Stimulated activated CD4-positive, alpha-beta T cell treated with anti-CD3 and anti-CD28 coated beads, Interleukin-2, amount 100 ng/mL, for 24 hours (primary cell): ENCODE data around the gene IFI27.
"Not testable (repeated sequence)": the region's sequence is repeated elsewhere in the genome, so short reads cannot be mapped to it uniquely, and the experiment has no call there.

Experiments used
- DNase-seq, 2 donors: peaks; one replicate each; pipeline ENCODE4 v3.0.0-alpha.2; 2020

The IFI27 gene

DNA sequence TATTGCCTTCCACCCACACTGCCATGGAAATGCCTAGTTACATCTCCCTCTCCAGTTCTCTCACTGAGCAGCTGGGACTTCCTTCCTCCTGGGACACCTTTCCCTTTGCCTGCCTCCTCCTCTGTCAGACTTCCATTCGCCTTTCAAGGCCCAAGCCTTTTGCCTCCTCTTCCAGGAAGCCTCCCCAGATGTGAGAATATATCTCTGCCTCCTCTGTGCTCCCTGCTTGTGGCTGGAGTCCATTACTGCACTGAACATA is 15.8 kb downstream of the IFI27 start:
- DNase-seq = no peak

DNA sequence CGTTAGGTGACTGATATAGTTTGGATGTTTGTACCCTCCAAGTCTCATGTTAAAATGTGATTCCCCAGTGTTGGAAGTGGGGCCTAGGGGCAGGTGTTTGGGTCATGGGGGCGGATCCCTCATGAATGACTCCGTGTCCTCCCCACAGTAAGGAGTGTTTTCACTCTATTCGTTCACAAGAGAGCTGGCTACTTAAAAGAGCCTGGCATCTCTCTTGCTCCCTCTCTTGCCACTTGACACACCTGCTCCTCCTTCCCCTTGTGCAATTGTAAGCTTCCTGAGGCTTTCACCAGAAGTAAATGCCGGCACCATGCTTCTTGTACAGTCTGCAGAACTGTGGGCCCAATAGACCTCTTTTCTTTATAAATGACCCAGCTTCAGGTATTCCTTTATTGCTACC is 16.3 kb downstream of the IFI27 start:
- no peak for DNase-seq

GRCh38 chr14:94127330-94127729 is 16.8 kb downstream of the IFI27 start:
- no peak for DNase-seq

GRCh38 chr14:94128216-94128839 is 17.8 kb downstream of the IFI27 start:
- DNase-seq = no peak

- peak; percentile 68 to 77 for DNase-seq
These were observed 18.7 kb downstream of the IFI27 start, which contains the start of gene IFI27L2 for GRCh38 chr14:94129111-94129757. IFI27L2 (minus strand) TSS chr14:94129604; CDS start chr14:94129564, 40 bp downstream.

DNA sequence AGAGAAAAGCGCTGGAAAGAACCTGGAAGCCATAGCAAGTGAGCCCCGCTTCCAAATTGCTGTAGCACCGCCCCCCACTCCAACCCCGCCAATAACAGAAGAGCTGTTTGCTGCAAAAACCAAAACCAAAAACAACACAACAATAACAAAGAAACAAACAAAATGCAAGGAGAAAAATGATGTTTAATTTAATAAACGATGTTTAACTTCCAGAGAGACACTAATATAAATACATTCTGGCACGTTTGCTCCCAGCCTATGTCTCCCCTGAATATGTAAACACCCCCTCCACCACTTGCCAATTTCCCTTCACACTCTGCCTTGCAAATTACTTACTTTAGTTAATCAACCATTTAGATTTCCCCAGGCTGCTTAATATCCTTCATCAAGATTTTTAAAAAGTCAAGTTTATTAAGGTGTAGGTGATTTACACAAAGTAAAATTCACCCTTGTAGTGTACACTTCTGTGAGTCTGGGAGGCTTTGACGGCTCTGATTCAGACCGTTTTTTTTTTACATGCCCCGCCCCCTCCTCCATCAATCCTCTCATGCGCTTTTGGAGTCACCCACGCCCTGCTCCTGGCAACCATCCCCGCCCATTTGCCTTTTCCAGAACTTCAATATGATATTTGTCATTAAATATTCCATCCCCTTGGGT is 19.4 kb downstream of the IFI27 start:
- DNase-seq = peak; percentile 35

- peak; percentile 60 to 70 for DNase-seq
These were observed 21.9 kb downstream of the IFI27 start for GRCh38 chr14:94132285-94132887.

- no peak for DNase-seq
These were observed 24.9 kb downstream of the IFI27 start for GRCh38 chr14:94135476-94135875.

- DNase-seq = peak; percentile 88 to 93
These were observed 26.2 kb downstream of the IFI27 start for GRCh38 chr14:94136575-94137331.

DNA sequence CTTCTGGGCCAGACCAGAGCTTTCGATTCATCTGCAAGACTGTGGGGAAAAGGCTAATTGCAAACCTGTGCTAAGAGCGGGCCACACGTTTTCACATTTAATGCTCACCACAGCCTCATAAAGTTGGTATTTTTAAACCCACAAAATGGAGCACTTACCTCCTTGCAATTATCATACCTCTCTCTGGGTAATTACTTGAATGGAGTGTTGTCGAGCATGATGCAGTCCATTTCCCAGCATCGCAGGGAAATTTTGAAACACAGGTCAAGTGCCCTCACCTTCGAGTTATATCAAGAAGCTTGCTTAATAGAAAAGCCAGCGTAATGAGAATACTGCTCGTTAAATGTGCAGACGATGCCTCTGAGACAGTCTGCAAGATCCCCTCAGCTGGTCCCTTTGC is 27.7 kb downstream of the IFI27 start:
- no peak for DNase-seq

DNA sequence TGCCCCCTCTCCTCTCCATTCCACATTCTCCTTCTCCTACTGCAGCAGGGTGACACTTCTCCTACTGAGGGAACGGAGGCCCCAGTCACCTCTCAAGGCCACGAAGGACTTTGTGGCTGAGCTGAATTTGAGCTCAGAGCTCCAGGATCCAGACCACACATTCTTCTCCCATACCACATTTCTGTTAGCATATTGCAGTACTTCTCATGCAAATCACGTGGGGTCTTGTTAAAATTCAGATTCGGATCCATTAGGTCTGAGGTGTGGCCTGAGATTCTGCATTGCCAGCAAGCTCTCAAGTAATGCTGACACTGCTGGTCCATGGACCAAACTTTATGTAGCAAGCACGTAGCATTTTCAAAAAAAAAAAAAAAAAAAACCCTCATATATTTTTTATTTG is 28.5 kb downstream of the IFI27 start:
- DNase-seq = no peak

GRCh38 chr14:94139421-94139820 is 28.9 kb downstream of the IFI27 start:
- no peak for DNase-seq

GRCh38 chr14:94142247-94142646 is 31.7 kb downstream of the IFI27 start:
- no peak for DNase-seq

DNA sequence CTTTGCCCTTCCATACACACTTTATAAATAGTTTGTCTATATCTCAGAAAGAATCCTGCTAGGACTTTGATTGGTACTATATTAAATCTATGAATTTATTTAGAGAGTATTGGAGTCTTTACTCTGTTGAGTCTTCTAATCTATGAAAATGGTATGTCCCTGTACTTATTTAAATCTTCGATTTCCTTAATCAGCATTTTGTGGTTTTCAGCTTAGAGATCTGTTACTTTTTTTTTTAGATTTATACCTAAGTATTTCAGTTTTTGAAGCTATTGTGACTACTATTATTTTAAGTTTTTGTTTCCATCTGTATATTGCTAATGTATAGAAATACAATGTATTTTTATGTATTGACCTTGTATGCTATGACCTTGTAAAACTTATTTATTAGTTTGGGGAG is 32.3 kb downstream of the IFI27 start:
- DNase-seq = no peak

GRCh38 chr14:94143239-94143638 is 32.7 kb downstream of the IFI27 start:
- DNase-seq = no peak

DNA sequence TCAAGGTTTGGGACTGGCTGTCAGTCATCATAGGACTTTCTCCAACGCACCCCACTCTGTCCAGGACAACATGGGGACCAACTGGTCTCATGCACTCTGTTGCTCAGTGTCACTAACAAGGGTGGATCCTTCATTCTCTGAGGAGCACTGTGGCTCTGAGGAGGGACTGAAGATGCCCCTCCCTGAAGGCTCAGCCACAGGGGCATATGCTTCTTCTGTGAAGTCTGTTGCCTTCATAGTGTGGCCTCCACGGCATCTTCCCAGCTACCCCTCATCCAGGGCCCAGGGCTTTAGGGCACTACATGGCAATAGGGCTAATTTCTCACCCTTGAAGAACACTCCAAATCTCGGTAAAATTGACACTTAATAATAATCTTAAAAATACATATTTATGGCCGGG is 33.2 kb downstream of the IFI27 start:
- no peak for DNase-seq

- no peak for DNase-seq
These were observed 34.2 kb downstream of the IFI27 start for GRCh38 chr14:94144765-94145164.

DNA sequence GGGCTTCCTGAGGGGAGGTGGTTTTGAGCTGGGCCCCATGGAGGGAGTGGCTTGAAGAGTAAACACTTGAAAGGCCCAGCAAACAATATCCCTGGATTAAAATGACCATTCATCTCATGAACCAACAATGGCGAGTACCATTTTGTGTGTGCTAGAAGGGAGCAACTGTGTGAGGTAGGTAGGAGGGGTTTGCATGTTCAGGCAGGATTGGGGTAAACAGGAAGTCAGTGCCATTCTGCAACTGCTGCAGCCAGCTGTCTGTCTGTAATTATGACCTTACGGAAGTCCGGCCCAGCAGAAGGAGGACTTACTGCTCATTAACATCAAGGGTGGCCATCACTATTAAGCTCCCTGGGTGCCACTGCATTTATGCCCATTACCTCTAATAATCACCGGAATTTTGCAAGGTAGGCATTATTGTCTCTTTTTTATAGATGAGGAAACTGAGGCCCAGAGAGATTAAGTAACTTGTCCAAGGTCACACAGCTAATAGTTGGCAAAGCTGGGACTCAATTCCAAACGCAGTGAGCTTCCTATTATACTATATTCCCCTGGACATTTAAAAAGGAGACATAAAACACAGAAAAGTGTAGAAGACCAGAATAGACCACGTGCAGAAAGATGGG is 35.5 kb downstream of the IFI27 start:
- DNase-seq = no peak

GRCh38 chr14:94152676-94153075 is 42.1 kb downstream of the IFI27 start:
- no peak for DNase-seq

DNA sequence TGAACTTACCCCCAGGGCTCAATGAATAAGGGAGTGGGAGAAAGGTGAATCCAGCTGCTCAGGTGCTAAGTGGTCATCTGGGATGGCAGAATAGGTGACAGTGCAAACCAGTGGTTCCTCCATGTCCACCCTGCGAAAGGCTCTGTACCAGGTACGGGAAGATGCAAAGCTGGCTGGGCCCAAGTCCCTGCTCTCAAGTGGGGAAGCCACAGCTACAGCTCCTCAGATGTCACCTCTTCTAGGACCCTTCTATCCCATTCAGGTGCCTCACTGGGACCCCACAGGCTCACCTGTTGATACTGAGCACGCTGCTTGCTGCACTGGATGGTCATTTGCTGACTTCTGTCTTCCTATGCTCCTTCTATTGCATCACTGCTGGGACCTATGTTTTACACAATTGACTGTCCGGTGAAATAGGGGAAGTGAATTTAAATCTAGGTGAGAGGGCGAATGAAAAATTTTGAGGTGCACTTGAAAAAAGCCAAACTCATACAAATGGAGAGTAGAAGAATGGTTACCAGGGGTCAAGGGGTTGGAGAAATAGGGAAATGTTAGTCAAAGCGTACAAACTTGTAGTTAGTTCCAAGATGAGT is 43.3 kb downstream of the IFI27 start:
- DNase-seq = no peak

- not testable (repeated sequence) for DNase-seq
These were observed 45.6 kb downstream of the IFI27 start for GRCh38 chr14:94156143-94156542.

DNA sequence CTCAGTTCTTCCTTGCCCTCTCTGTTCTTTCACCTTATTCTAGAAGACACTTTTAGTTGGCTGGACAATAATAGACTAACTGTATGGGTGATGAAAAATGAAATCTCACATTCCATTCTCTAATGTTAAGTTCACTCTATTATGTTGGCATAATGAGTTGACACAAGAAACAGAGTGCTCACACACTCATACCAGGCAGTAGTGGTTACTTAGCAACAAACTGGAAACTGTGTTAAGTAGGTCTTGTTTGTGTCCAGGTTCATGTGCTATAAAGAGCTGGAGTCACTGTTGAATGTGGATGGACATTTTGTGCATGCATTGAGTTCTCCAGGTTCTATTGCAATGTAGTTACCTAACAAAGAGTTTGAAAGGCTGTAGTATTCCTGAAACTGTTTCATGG is 46.7 kb downstream of the IFI27 start:
- no peak for DNase-seq
